Measurements from ENCODE around the gene S100A4. TPM values are rescaled to one million over a fixed set of nuclear protein-coding genes. Genes with fewer than 3 reads are reported as not detected.

The S100A4 gene
- total and polyA plus RNA-seq, 7 donors, result 27.0 to 155 (median 54.7) TPM

DNA sequence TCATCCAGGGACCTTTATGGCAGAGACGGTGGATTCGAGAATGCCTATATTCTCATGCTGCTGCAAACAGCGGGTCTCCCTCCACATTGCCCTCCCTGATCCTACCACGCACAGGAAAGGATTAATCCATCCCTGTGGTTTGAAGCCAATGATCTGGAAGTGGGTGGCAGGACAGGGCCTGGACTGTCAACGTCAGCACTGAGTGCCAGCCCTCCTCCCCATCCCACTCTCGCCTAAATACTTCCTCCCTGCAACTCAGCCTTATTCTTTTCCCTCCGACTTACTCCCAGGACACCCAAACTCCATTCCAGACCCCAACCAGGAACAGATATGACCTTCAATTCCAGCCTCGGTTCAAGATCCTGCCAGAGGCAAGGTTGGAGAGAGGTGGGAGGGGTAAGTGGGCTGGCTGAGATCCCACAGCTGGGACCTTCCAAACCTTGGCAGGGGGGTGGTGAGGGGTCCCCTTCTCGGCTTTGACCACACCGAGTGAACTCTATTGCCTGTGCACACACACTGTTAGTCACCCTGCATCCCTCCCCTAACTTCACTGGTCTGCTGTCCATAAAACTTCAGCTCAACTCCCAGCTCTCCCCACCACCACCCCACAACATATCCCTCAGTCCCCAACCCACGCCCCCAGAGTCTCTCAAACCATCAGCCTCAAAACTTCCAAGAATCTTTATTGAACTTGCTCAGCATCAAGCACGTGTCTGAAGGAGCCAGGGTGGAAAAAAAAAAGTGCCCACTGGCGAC, 2.5 kb downstream of the S100A4 start:
- TF ChIP-seq, protein P1, sequence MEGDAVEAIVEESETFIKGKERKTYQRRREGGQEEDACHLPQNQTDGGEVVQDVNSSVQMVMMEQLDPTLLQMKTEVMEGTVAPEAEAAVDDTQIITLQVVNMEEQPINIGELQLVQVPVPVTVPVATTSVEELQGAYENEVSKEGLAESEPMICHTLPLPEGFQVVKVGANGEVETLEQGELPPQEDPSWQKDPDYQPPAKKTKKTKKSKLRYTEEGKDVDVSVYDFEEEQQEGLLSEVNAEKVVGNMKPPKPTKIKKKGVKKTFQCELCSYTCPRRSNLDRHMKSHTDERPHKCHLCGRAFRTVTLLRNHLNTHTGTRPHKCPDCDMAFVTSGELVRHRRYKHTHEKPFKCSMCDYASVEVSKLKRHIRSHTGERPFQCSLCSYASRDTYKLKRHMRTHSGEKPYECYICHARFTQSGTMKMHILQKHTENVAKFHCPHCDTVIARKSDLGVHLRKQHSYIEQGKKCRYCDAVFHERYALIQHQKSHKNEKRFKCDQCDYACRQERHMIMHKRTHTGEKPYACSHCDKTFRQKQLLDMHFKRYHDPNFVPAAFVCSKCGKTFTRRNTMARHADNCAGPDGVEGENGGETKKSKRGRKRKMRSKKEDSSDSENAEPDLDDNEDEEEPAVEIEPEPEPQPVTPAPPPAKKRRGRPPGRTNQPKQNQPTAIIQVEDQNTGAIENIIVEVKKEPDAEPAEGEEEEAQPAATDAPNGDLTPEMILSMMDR (IDR thresholded peaks at IDR 0.05), result no peak
- Histone ChIP-seq H3K36me3 (ENCODE audit: insufficient read depth in 1 of 2, low read depth in 1 of 2) (no peaks in the 10 kb centered on the region), H3K27ac (no peak overlapping the region), H3K9me3 (no peaks in the 10 kb centered on the region), H3K27me3 (ENCODE audit: insufficient read depth in 3 of 3, low read length in 2 of 3) (no peaks in the 10 kb centered on the region), H3K4me1 (peaks cover 10% of the 10 kb centered on the region), H3K4me3 (no peak overlapping the region)
- 56 to 77% (median 63%) methylated on average over 13 of the region's 13 CpGs for WGBS, 3 donors
- intact Hi-C loops (cut with DNase I), result no loop called here
- DNase-seq (no peak), ATAC-seq (no peak)

DNA sequence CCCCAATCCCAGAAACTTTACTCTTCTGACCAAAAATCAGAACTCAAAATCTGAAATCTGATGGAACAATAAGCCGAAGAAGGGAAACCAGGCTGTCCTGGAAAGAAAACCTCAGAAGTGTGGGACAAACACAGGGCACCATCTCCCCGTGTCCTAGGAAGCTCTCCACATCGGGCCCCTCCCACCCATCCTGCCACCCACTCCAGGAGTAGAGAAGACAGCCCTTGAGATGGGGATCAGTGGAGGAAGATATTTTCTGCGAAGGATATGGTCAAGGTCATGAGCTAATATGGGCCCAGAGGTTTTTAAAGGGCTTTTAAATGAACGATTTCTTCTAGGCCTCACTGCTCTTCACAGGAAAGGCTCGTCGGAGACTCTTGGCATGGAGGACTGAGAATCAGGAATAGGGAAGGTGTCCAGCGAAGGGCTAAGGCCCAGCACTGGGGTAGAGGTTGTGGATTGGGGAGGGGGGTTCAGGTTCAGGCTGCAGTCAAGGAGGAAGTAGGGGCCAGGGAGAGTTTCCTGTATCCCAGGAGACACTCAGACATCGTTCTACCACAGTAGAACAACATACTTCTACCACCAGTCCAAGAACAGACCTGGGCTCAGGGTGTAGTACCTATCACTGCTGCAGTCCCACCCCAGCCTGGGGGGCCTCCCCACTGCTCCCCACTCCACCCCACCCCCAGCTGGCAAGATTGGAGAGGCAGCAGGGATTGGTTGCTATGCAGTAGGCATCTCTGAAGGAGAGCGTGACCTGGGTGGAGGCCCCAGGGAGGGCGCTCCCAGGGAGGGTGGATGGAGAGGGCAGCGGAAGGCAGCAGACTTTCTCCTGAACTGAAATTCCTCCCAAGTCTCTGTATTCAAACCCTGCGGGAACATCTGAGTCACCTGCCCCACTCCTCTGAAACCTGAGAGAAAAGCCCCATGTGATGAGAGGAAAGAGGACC, 3.7 kb downstream of the S100A4 start:
- Histone ChIP-seq H3K4me3 (no peak overlapping the region), H3K9me3 (no peaks in the 10 kb centered on the region), H3K27ac (no peak overlapping the region), H3K4me1 (peaks cover 10% of the 10 kb centered on the region), H3K27me3 (ENCODE audit: insufficient read depth in 3 of 3, low read length in 2 of 3) (no peaks in the 10 kb centered on the region), H3K36me3 (ENCODE audit: insufficient read depth in 1 of 2, low read depth in 1 of 2) (no peaks in the 10 kb centered on the region)
- no peak for DNase-seq
- intact Hi-C loops (cut with DNase I), result no loop called here
- TF ChIP-seq, protein P1 (IDR thresholded peaks at IDR 0.05), result no peak
- no peak for ATAC-seq
- WGBS, 3 donors, result 68 to 73% (median 70%) methylated on average over 13 of the region's 13 CpGs

GRCh38 chr1:153540394-153541361, 4.9 kb downstream of the S100A4 start, which contains the start of gene S100A5:
Gene S100A5 (minus strand): TSS chr1:153540934. CDS start chr1:153540191, 743 bp downstream.
- H3K36me3 ChIP-seq (ENCODE audit: insufficient read depth in 1 of 2, low read depth in 1 of 2), result no peaks in the 10 kb centered on the region
- H3K4me1 ChIP-seq, result peaks cover 10% of the 10 kb centered on the region
- H3K27ac ChIP-seq, result no peak within 1 kb of the TSS
- intact Hi-C loops (cut with DNase I), result no loop called here
- TF ChIP-seq, protein P1 (IDR thresholded peaks at IDR 0.05), result no peak
- ATAC-seq (no peak), DNase-seq (no peak)
- 74 to 79% (median 76%) methylated on average over 11 of the region's 11 CpGs for WGBS, 3 donors
- no peak within 1 kb of the TSS for H3K4me3 ChIP-seq
- no peaks in the 10 kb centered on the region for H3K9me3 ChIP-seq
- H3K27me3 ChIP-seq (ENCODE audit: insufficient read depth in 3 of 3, low read length in 2 of 3), result peaks cover 0 to 5% (median 0%) of the 10 kb centered on the region in 3 donors

- H3K4me1 ChIP-seq, result peaks cover under 1% of the 10 kb centered on the region
- WGBS, 3 donors, result 75 to 85% (median 80%) methylated on average over 4 of the region's 4 CpGs
- H3K36me3 ChIP-seq (ENCODE audit: insufficient read depth in 1 of 2, low read depth in 1 of 2), result no peaks in the 10 kb centered on the region
- H3K4me3 ChIP-seq, result no peak overlapping the region
- ATAC-seq, result no peak
- no peak overlapping the region for H3K27ac ChIP-seq
- H3K9me3 ChIP-seq, result no peaks in the 10 kb centered on the region
- TF ChIP-seq, protein P1 (IDR thresholded peaks at IDR 0.05), result no peak
- no peak for DNase-seq
- peaks cover 0 to 8% (median 0%) of the 10 kb centered on the region in 3 donors for H3K27me3 ChIP-seq (ENCODE audit: insufficient read depth in 3 of 3, low read length in 2 of 3)
- intact Hi-C loops (cut with DNase I), result no loop called here
These were observed 6.1 kb downstream of the S100A4 start for GRCh38 chr1:153539395-153540093.
